ENCODE data around the gene MCCD1.

DNA sequence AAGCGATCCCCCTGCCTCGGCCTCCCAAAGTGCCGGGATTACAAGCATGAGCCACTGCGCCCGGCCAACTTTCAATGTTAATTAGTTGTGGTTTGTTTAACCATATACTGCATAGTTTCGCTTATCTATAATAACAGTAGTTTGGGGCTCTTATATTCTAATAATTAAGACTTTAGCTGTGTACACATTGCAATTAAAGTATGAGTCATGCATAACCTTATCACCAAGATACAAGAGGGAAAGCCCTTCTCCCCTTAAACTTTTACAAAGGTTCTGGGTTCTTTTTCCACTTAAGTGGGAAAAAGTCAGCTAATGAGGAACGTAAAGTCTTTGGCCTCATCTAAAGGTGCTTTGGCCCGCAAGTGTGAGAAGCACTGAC lies 3.2 kb upstream of the MCCD1 start:
- TF ChIP-seq, protein P1, sequence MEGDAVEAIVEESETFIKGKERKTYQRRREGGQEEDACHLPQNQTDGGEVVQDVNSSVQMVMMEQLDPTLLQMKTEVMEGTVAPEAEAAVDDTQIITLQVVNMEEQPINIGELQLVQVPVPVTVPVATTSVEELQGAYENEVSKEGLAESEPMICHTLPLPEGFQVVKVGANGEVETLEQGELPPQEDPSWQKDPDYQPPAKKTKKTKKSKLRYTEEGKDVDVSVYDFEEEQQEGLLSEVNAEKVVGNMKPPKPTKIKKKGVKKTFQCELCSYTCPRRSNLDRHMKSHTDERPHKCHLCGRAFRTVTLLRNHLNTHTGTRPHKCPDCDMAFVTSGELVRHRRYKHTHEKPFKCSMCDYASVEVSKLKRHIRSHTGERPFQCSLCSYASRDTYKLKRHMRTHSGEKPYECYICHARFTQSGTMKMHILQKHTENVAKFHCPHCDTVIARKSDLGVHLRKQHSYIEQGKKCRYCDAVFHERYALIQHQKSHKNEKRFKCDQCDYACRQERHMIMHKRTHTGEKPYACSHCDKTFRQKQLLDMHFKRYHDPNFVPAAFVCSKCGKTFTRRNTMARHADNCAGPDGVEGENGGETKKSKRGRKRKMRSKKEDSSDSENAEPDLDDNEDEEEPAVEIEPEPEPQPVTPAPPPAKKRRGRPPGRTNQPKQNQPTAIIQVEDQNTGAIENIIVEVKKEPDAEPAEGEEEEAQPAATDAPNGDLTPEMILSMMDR (IDR thresholded peaks at IDR 0.05; ENCODE audit: insufficient read depth, low read length, poor library complexity, severe bottlenecking) = no peak
- no peak for TF ChIP-seq EZH2phosphoT487 (conservative IDR thresholded peaks at IDR 0.05; ENCODE audit: low read length)

Data from SU-DHL-6 (cell line).